MM.1S (cell line): Measurements from ENCODE around the gene USP13.

ENCODE experiments used
- DNase-seq: peaks from one replicate; pipeline ENCODE4 v3.0.0-alpha.2; 2015
- H2AFZ ChIP-seq: fragments of 300-600 bp; sonication (generic); 2 replicates; pipeline ENCODE4 v1.6.0; 2016; ENCODE audit warnings: antibody characterized with exemption, low read length
- H3F3A ChIP-seq: fragments of 300-600 bp; sonication (generic); 2 replicates; pipeline ENCODE4 v1.6.1; 2016; ENCODE audit warnings: mild to moderate bottlenecking, antibody characterized with exemption, low read length, moderate library complexity, mixed read lengths; ENCODE audit not compliant: insufficient read depth
- H3K27ac ChIP-seq: fragments of 300-600 bp; sonication (generic); 2 replicates; pipeline ENCODE4 v1.5.1; 2016; ENCODE audit warnings: mild to moderate bottlenecking, low read length
- H3K27me3 ChIP-seq: fragments of 300-600 bp; sonication (generic); replicated peaks from 2 replicates; pipeline ENCODE4 v1.6.0; 2016; ENCODE audit warnings: low read length; ENCODE audit not compliant: insufficient read depth
- H3K36me3 ChIP-seq: fragments of 300-600 bp; sonication (generic); replicated peaks from 2 replicates; pipeline ENCODE4 v1.6.1; 2016; ENCODE audit warnings: mild to moderate bottlenecking, low read length, mixed read lengths; ENCODE audit not compliant: insufficient read depth
- H3K4me1 ChIP-seq: fragments of 300-600 bp; sonication (generic); 2 replicates; pipeline ENCODE4 v1.6.1; 2016; ENCODE audit warnings: low read length, mixed read lengths
- H3K4me2 ChIP-seq: fragments of 300-600 bp; sonication (generic); 2 replicates; pipeline ENCODE4 v1.6.0; 2016; ENCODE audit warnings: low read depth, low read length
- H3K4me3 ChIP-seq: fragments of 300-600 bp; sonication (generic); 2 replicates; pipeline ENCODE4 v1.5.1; 2016; ENCODE audit warnings: low read length, mixed read lengths
- H3K79me2 ChIP-seq: fragments of 300-600 bp; sonication (generic); 2 replicates; pipeline ENCODE4 v1.6.1; 2016; ENCODE audit warnings: mixed run types, low read length, mixed read lengths
- H3K9ac ChIP-seq: fragments of 300-600 bp; sonication (generic); 2 replicates; pipeline ENCODE4 v1.6.1; 2016; ENCODE audit warnings: low read length, mixed read lengths
- H3K9me2 ChIP-seq: fragments of 300-600 bp; sonication (generic); replicated peaks from 2 replicates; pipeline ENCODE4 v1.6.1; 2016; ENCODE audit warnings: mild to moderate bottlenecking, low read length, mixed read lengths; ENCODE audit not compliant: insufficient read depth
- H3K9me3 ChIP-seq: fragments of 300-600 bp; sonication (generic); replicated peaks from 2 replicates; pipeline ENCODE4 v1.6.1; 2016; ENCODE audit warnings: mild to moderate bottlenecking, low read length, mixed read lengths; ENCODE audit not compliant: insufficient read depth
- H4K20me1 ChIP-seq: fragments of 300-600 bp; sonication (generic); 2 replicates; pipeline ENCODE4 v1.6.1; 2016; ENCODE audit warnings: mild to moderate bottlenecking, low read length, moderate library complexity, mixed read lengths; ENCODE audit not compliant: insufficient read depth
- CTCF ChIP-seq: fragments of 300-600 bp; sonication (generic); IDR thresholded peaks from 2 replicates; pipeline ENCODE4 v1.5.1; 2016; ENCODE audit warnings: antibody characterized with exemption, low read length, mixed read lengths
- EZH2 ChIP-seq: fragments of 300-600 bp; sonication (generic); optimal IDR thresholded peaks from 2 replicates; pipeline ENCODE3; 2017; ENCODE audit warnings: low read depth, mild to moderate bottlenecking, antibody characterized with exemption, low read length, mixed read lengths
- EZH2phosphoT487 ChIP-seq: fragments of 300-600 bp; sonication (generic); IDR thresholded peaks from 2 replicates; pipeline ENCODE4 v1.6.1; 2018; ENCODE audit warnings: antibody characterized with exemption, low read length

USP13 gene

GRCh38 chr3:179622023-179622422 lies 30.8 kb upstream of the USP13 start:
- Histone ChIP-seq H3K4me1 (no peaks in the 10 kb centered on the region), H3K27ac (no peak overlapping the region), H3K36me3 (peaks cover 6% of the 10 kb centered on the region; the same call in 1 of the 2 replicates), H3K9me3 (no peaks in the 10 kb centered on the region), H3K79me2 (0 out of 2 replicates have a peak, but pooled peaks cover 4% of the 10 kb centered on the region), H3K4me3 (no peak overlapping the region), H3K27me3 (no peaks in the 10 kb centered on the region), H2AFZ (no peak overlapping the region), H3K4me2 (no peak overlapping the region), H3F3A (no peaks in the 10 kb centered on the region), H4K20me1 (no peaks in the 10 kb centered on the region), H3K9me2 (no peaks in the 10 kb centered on the region), H3K9ac (no peak overlapping the region)
- no peak for TF ChIP-seq EZH2
- no peak for DNase-seq

GRCh38 chr3:179624451-179624850 lies 28.4 kb upstream of the USP13 start:
- Histone ChIP-seq H3K4me3 (no peak overlapping the region), H3K27me3 (no peaks in the 10 kb centered on the region), H2AFZ (no peak overlapping the region), H3K79me2 (0 out of 2 replicates have a peak, but pooled peaks cover 4% of the 10 kb centered on the region), H3K9ac (no peak overlapping the region), H3K4me1 (no peaks in the 10 kb centered on the region), H3K27ac (no peak overlapping the region), H3F3A (no peaks in the 10 kb centered on the region), H3K9me2 (no peaks in the 10 kb centered on the region), H4K20me1 (0 out of 2 replicates have a peak, but pooled peaks cover 3% of the 10 kb centered on the region), H3K4me2 (no peak overlapping the region), H3K9me3 (no peaks in the 10 kb centered on the region), H3K36me3 (peaks cover 6% of the 10 kb centered on the region; the same call in 1 of the 2 replicates)
- DNase-seq = no peak
- TF ChIP-seq EZH2 (no peak), EZH2phosphoT487 (no peak), CTCF (no peak)

GRCh38 chr3:179630753-179631451 lies 21.9 kb upstream of the USP13 start:
- Histone ChIP-seq H3K9me3 (no peaks in the 10 kb centered on the region), H3K79me2 (no peaks in the 10 kb centered on the region), H3K36me3 (no peaks in the 10 kb centered on the region), H3K9ac (no peak overlapping the region), H3F3A (no peaks in the 10 kb centered on the region), H3K4me1 (no peaks in the 10 kb centered on the region), H4K20me1 (0 out of 2 replicates have a peak, but pooled peaks cover 3% of the 10 kb centered on the region), H3K9me2 (no peaks in the 10 kb centered on the region), H3K27ac (no peak overlapping the region), H3K27me3 (no peaks in the 10 kb centered on the region), H3K4me2 (no peak overlapping the region), H3K4me3 (no peak overlapping the region), H2AFZ (no peak overlapping the region)
- DNase-seq = no peak
- no peak for TF ChIP-seq EZH2phosphoT487
- no peak for TF ChIP-seq CTCF

GRCh38 chr3:179640469-179640868 lies 12.4 kb upstream of the USP13 start:
- peaks cover 9% of the 10 kb centered on the region for H3K4me1 ChIP-seq

More at GRCh38 chr3:179640469-179640868, 12.4 kb upstream of the USP13 start:
- H3K9me2 ChIP-seq = no peaks in the 10 kb centered on the region
- no peaks in the 10 kb centered on the region for H3K9me3 ChIP-seq
- no peak overlapping the region for H2AFZ ChIP-seq
- DNase-seq = no peak
- H3K4me2 ChIP-seq = no peak overlapping the region
- no peaks in the 10 kb centered on the region for H4K20me1 ChIP-seq
- no peaks in the 10 kb centered on the region for H3K36me3 ChIP-seq
- no peak overlapping the region for H3K27ac ChIP-seq
- peaks cover 13% of the 10 kb centered on the region for H3F3A ChIP-seq
- H3K4me3 ChIP-seq = no peak overlapping the region
- H3K79me2 ChIP-seq = no peaks in the 10 kb centered on the region
- no peak overlapping the region for H3K9ac ChIP-seq
- TF ChIP-seq EZH2 (no peak), CTCF (no peak), EZH2phosphoT487 (no peak)
- no peaks in the 10 kb centered on the region for H3K27me3 ChIP-seq
